Measurements from ENCODE around the gene TMEM243. TPM values are rescaled to one million over a fixed set of nuclear protein-coding genes. Genes with fewer than 3 reads are reported as not detected.

TMEM243 gene
- total RNA-seq, 4 donors from 2014 or later: 8.9 to 42.2 (median 19.1) TPM

GRCh38 chr7:87154166-87154565, 65.4 kb downstream of the TMEM243 start:
- Histone ChIP-seq H3K4me1 (peaks cover 15 to 53% (median 32%) of the 10 kb centered on the region in 3 donors), H3K36me3 (no peaks in the 10 kb centered on the region), H3K4me3 (peak overlapping the region; percentile 59 to 94 (median 85)), H3K27ac (peak overlapping the region in 3 of 4 donors; percentile 98 to 99 (median 98)), H3K9me3 (no peaks in the 10 kb centered on the region), H3K27me3 (no peaks in the 10 kb centered on the region)
- DNase-seq: no peak
- intact Hi-C loops (cut with DNase I): no loop called here
- no peak for TF ChIP-seq POLR2A (IDR thresholded peaks at IDR 0.05)
- TF ChIP-seq CTCF (IDR thresholded peaks at IDR 0.05): no peak
- 24 to 44% methylated on average over 2 of the region's 2 CpGs for WGBS, 2 donors

- no peak for DNase-seq
- WGBS, 2 donors: 0 to 1% methylated on average over 17 to 20 of the region's 25 CpGs
- H3K36me3 ChIP-seq: no peaks in the 10 kb centered on the region
- H3K27me3 ChIP-seq: no peaks in the 10 kb centered on the region
- TF ChIP-seq CTCF (IDR thresholded peaks at IDR 0.05) (no peak), POLR2A (IDR thresholded peaks at IDR 0.05) (no peak)
- H3K4me3 ChIP-seq: peak overlapping the region; percentile 59 to 94 (median 85)
- H3K9me3 ChIP-seq: no peaks in the 10 kb centered on the region
- intact Hi-C loops (cut with DNase I): no loop called here
- peak overlapping the region; percentile 98 to 99 (median 98) for H3K27ac ChIP-seq
- peaks cover 15 to 52% (median 32%) of the 10 kb centered on the region in 3 donors for H3K4me1 ChIP-seq
Observed at GRCh38 chr7:87152897-87153641, 66.5 kb downstream of the TMEM243 start.

- intact Hi-C loops (cut with DNase I): no loop called here
- TF ChIP-seq POLR2A (IDR thresholded peaks at IDR 0.05) (peak in 3 of 4 donors; percentile 15 to 89 (median 86)), CTCF (IDR thresholded peaks at IDR 0.05) (peak in 2 of 6 experiments; percentile 19 to 22)
Observed at GRCh38 chr7:87152112-87152896, 67.2 kb downstream of the TMEM243 start, which contains the start of gene DMTF1. Gene DMTF1 (plus strand): TSS chr7:87152453. CDS start chr7:87164942, 12,489 bp downstream.

GRCh38 chr7:87151729-87152111, 67.8 kb downstream of the TMEM243 start:
- H3K36me3 ChIP-seq: no peaks in the 10 kb centered on the region

More at GRCh38 chr7:87152112-87152896, 67.2 kb downstream of the TMEM243 start, which contains the start of gene DMTF1:
- DNase-seq: peak; percentile 65
- peak within 1 kb of the TSS; percentile 98 to 99 (median 98) for H3K27ac ChIP-seq
- H3K4me3 ChIP-seq: peak within 1 kb of the TSS; percentile 59 to 94 (median 85)
- no peaks in the 10 kb centered on the region for H3K36me3 ChIP-seq
- no peaks in the 10 kb centered on the region for H3K27me3 ChIP-seq
- peaks cover 15 to 49% (median 32%) of the 10 kb centered on the region in 3 donors for H3K4me1 ChIP-seq
- WGBS, 2 donors: 0% methylated on average over 15 to 16 of the region's 71 CpGs
- H3K9me3 ChIP-seq: no peaks in the 10 kb centered on the region

More at GRCh38 chr7:87151729-87152111, 67.8 kb downstream of the TMEM243 start:
- Histone ChIP-seq H3K4me1 (peaks cover 15 to 44% (median 32%) of the 10 kb centered on the region in 3 donors), H3K9me3 (no peaks in the 10 kb centered on the region), H3K27ac (peak overlapping the region; percentile 98 to 99 (median 98)), H3K4me3 (peak overlapping the region; percentile 59 to 94 (median 85)), H3K27me3 (no peaks in the 10 kb centered on the region)
- intact Hi-C loops (cut with DNase I): no loop called here
- WGBS, 2 donors: 6 to 18% methylated on average over 7 to 13 of the region's 13 CpGs
- TF ChIP-seq CTCF (IDR thresholded peaks at IDR 0.05): no peak
- TF ChIP-seq POLR2A (IDR thresholded peaks at IDR 0.05): no peak
- DNase-seq: no peak

All from esophagus squamous epithelium (tissue), 5 donors.